GM19099 (cell line): ENCODE measurements around the gene PFDN4.

ENCODE experiments used
- POLR2A ChIP-seq: IDR thresholded peaks from 3 replicates; pipeline ENCODE4 v1.6.1; 2011; ENCODE audit warnings: low read depth; ENCODE audit not compliant: insufficient read length; ENCODE audit errors: extremely low read depth

PFDN4 gene

DNA sequence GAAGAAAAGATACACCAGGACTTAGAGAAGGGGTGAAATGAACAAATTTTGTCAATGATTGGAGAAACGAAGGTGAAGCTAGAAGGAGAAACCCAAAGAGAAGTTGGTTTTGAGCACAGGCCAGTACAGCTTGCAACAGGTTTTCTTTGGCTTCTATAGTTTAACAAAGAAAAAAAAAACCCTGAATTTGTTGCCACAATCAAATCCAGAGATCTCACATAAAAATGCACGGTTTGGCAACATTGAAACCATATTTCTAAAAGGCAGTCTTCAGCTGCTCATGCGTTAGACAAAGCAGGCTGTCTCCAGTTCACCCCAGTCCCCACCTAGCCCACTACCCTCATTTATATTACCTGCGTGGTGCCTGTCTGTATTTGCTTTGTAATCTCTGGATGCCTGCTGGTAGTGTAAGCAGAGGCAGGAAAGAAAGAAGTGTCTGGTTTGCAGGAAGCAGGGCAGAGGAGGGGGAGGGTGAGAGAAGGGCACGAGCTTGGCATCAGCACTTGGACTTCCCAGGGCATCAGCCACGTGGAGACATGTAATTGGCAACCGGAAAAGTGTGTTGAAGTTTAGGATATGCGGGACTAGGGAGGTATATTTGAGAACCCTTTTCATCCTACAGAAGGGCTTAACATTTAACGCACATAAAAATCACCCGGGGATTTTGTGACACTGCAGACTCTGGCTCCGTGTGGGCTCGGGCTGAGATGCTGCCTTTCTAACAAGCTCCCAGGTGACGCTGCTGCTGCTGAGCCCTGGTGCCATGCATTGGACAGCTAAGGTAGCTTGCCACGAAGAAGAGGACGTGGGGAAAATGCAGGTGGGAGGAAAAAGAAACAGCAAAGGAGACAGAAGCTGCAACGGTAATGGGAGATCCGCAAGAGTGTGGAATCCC lies 14.4 kb downstream of the PFDN4 start:
- no peak for TF ChIP-seq POLR2A

DNA sequence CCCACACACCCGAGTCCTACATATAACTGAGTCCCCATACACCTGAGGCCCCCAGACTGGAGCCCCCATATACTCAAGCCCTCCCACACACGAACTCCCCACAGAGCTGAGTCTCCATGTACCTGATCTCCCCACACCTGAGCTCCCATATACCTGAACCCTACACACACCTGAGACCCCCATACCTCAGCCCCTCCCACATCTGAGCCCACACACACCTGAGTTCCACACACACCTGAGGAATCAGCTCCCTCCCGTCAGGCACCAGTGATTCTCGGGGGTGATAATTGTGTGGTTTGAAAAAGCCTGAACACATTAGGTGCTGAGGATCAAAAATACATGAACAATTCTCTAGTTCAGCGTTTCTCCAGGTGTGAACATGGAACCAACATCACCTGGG lies 15.4 kb downstream of the PFDN4 start:
- no peak for TF ChIP-seq POLR2A

DNA sequence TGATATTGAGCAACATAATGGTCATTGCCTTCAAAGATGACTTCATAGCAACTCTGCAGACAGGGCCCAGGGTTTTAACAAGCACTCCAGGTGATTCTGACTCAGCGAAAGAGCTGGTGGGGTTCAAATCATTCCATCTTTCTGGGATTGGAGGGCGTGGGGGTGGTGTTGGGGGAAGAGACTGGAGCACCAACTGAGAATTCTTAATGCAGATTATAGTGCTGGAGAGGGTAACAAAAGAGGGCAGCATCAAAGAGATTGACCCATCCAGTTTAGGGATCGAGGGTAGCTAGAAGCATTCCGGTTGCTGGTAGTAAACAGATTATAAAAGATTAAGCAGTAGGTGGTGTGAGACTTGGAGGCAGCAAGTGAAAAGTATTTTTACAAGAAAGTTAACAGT lies 15.9 kb downstream of the PFDN4 start:
- TF ChIP-seq POLR2A: no peak

DNA sequence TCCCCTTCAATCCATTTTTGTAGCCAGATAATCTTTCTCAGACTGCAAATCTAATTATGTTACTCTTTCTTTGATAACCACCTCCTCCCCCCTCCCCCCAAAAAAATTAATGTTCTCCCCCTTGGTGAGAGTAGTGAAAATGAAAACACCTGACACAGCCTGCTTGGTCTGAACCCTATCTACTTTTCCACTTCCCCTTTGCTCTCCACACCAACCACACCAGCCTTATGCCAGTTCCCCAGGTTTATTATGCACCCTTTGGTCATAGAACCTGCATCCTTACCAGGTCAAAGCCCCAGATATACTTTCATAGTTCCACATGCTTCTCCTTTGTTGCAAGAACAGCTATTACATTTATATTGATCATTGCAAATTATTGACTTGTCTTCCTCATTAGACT lies 19.4 kb downstream of the PFDN4 start:
- no peak for TF ChIP-seq POLR2A

- TF ChIP-seq POLR2A: no peak
Measured at GRCh38 chr20:54227751-54228150, 19.9 kb downstream of the PFDN4 start.

DNA sequence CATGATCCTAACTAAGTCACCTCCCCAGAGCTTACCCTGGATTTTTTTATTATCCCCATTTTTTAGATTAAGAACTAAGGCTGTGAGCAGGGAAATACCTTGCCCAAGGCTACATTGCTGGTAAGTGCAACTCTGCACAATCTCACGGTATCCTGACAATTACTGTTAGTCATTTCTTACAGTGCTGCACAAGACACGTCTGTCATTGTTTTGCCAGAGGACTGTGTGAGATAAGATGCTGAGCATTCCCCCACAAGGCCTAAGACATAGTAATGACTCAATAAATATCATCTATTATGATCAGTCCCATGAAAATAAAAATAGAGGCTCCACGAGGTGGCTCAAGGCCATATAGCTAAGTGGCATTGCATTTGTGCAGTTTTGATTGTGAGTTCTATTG lies 21.0 kb downstream of the PFDN4 start:
- no peak for TF ChIP-seq POLR2A

DNA sequence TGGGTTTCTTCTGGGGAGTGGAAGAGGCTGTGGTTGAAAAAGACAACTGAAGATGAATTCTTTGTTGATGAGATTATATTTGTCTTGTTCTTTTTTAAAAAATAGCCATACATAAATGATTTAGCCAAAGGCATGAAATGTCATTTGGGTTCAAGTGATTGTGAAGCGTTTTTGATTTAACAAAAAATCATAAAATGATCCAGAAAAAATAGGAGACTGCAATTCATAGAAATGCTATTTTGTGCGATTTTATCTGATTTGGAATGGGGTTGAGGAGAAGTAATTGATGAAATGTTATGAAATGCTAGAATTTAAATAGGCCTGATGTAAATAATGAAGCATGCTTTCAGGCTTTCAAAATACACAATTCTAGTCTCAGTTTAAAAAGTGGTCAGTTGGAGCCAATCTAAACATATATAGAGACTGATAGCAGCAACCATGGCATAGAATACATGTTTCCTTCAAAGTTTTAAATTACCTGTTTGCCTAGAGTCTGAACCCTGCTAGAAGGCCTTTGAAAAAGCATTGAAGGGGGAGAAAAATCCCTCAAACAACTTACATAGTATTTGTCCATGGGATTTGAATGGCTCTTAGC lies 21.8 kb downstream of the PFDN4 start:
- TF ChIP-seq POLR2A: no peak

GRCh38 chr20:54231036-54231435 lies 23.1 kb downstream of the PFDN4 start:
- no peak for TF ChIP-seq POLR2A

DNA sequence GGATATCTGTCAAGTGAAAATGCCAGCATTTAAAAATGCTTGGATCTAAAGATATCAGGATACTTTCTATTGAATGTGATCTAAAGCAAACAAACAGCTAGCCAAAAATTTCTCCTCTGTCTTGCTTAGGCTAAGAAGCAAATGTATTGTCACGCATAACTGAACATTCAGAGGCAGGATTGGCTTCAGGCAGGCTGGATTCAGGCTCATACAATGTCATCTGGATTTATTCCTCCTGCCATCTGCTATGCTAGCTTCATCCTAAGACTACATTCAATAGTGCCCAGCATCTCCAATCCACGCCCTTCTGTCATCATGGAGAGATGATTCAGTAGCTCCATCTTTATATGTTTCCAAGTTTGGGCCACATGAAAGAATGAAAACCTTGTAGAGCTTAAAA lies 27.1 kb downstream of the PFDN4 start:
- TF ChIP-seq POLR2A: no peak

DNA sequence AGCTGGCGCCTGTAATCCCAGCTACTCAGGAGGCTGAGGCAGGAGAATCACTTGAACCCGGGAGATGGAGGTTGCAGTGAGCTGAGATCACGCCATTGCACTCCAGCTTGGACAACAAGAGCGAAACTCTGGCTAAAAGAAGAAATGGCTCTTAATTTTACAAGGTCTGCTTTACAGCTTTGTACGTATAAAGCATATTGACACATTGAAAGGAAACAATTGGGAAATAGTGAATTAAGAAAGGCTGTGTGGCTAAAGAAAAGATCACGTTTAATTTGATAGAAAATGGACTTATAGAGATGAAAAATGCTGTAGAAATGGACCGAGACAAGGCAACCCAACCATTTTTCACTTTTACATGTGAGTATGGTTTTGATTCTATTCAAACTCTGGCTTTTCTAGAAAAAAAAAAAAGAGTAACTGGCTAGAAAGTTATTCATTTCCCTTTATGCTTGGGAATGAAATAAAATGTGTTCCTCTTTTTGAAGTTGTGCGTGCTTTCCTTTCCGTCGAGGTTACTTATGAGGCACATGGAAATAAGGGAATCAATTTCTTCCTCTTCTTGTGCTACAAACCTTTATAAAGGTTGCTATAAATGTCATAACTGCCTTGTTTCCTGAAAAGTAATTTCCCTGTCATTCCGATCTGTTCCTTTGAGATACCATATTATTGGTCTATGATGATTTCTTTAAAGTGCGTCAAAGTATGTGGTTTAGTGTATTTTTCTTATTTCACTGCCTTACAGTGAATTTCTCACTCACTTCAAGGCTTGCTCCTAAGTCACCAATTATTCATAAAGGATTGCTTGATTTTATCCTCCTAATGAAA lies 29.4 kb downstream of the PFDN4 start:
- no peak for TF ChIP-seq POLR2A

GRCh38 chr20:54244113-54244512 lies 36.2 kb downstream of the PFDN4 start:
- no peak for TF ChIP-seq POLR2A

GRCh38 chr20:54250691-54251090 lies 42.8 kb downstream of the PFDN4 start:
- TF ChIP-seq POLR2A: no peak

DNA sequence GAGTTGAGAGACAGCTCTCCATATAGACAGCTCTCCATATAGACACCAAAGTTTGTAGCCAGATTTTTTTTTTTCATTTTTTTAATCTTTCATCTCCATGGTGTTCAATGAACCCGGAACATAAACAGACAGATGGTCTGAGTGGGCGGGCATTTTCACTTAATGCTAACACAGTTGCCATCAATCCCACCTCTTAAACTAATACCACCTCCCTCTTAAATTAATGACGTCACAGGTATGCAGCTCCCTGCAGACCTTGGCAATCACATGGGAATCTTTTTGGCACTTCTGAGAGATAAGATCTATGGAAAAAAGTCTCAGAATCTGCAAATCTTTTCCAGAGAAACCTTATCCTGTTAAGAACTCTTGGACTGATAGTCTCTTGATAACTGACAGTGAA lies 43.2 kb downstream of the PFDN4 start:
- no peak for TF ChIP-seq POLR2A

- no peak for TF ChIP-seq POLR2A
Measured at GRCh38 chr20:54254596-54254995, 46.7 kb downstream of the PFDN4 start.

DNA sequence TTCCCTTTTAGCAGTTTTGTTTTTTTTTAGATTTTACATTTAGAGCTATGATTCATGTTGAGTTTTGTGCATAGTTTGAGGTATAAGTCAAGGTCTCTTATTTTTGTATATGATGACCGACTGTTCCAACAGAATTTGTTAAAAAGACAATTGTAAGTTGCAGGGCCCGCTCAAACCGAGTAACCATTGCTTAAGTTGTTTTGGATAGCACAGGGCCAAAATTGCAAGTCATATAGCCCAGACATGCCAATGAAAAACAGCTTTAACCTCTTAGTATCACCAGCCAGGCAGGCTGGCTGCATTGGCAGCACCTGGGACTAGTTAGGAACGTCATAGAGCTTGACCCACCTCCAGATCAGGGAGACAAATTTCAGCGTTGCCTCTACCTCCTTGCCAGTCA lies 47.3 kb downstream of the PFDN4 start:
- TF ChIP-seq POLR2A: no peak
